Neural crest cell (in vitro differentiated cells): ENCODE data around the gene RNFT2. TPM values are rescaled to one million over a fixed set of nuclear protein-coding genes. Genes with fewer than 3 reads are reported as not detected.

Experiments
- DNase-seq: peaks from one replicate; pipeline ENCODE4 v3.0.0; 2021; ENCODE audit warnings: low read depth, mixed read lengths, low spot score
- H3K27ac Mint-ChIP-seq: one replicate; pipeline ENCODE4 v1.8.0; 2021; ENCODE audit warnings: mild to moderate bottlenecking, mixed read lengths; ENCODE audit not compliant: unreplicated experiment
- H3K27me3 Mint-ChIP-seq: 2 replicates; pipeline ENCODE4 v1.8.0; 2021; ENCODE audit warnings: low read depth, mild to moderate bottlenecking, mixed read lengths
- H3K36me3 Mint-ChIP-seq: 2 replicates; pipeline ENCODE4 v1.8.0; 2021; ENCODE audit warnings: low read depth, mild to moderate bottlenecking, mixed read lengths
- H3K4me1 Mint-ChIP-seq: 2 replicates; pipeline ENCODE4 v1.8.0; 2021; ENCODE audit warnings: mixed read lengths
- H3K4me3 Mint-ChIP-seq: one replicate; pipeline ENCODE4 v1.8.0; 2021; ENCODE audit warnings: mild to moderate bottlenecking, mixed read lengths
- H3K9me3 Mint-ChIP-seq: 2 replicates; pipeline ENCODE4 v1.8.0; 2021; ENCODE audit warnings: mixed read lengths
- total RNA-seq: library from RNA; stranded (reverse); gene quantifications from 2 replicates; pipeline ENCODE4 v1.2.1, GENCODE V29; 2021
- TF ChIP-seq, protein P1 (sequence below): fragments of 200-600 bp; sonication (generic); conservative IDR thresholded peaks from 2 replicates; pipeline ENCODE4 v1.5.0; 2021; ENCODE audit warnings: antibody characterized with exemption, mild to moderate bottlenecking

Gene RNFT2
- total RNA-seq, 1 donor from 2014 or later, result 79.9 TPM

DNA sequence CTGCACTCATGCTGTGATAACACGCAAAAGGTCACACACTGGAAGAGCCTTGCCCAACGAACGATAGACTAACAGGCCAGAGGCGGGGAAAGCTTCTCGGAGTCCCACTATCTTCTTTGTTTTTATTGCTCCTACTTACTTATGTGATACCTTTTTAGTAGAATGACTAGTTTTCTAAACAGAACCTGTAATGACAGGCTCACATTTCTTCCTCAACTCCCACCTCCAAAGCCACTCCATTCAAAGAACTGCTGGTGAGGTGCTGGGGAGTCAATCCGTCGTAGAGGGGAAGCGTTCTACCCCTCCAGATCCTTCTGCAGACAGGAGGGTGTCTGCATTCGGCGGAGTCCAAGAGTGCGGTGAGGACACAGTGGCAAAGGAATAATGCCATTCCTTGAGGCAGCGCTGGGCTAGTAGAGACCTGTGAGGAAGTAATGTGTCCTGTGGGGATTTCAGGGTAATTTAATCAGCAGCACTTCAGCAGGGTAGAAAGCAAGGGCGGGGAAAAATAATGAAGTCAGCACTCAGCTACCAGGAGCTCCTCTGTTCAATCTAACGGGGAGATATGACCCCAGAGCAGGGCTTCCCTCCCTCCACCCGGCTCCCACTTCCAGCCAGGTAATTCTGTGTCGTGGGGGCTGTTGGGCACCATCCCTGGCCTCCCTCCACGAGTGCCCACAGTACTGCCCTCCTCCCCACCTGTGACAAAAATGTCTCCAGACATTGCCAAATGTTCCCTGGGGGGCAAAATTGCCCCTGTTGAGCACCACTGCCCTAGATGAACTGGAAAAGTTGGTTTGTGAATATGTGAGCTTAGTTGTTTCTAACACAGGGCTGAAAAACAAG lies 25.4 kb upstream of the RNFT2 start:
- Mint-ChIP-seq H3K36me3 (no peaks in the 10 kb centered on the region), H3K9me3 (no peaks in the 10 kb centered on the region), H3K27me3 (peaks cover 20% of the 10 kb centered on the region), H3K27ac (peak overlapping the region; percentile 65), H3K4me1 (peaks cover 68% of the 10 kb centered on the region), H3K4me3 (no peak overlapping the region)
- TF ChIP-seq, protein P1, sequence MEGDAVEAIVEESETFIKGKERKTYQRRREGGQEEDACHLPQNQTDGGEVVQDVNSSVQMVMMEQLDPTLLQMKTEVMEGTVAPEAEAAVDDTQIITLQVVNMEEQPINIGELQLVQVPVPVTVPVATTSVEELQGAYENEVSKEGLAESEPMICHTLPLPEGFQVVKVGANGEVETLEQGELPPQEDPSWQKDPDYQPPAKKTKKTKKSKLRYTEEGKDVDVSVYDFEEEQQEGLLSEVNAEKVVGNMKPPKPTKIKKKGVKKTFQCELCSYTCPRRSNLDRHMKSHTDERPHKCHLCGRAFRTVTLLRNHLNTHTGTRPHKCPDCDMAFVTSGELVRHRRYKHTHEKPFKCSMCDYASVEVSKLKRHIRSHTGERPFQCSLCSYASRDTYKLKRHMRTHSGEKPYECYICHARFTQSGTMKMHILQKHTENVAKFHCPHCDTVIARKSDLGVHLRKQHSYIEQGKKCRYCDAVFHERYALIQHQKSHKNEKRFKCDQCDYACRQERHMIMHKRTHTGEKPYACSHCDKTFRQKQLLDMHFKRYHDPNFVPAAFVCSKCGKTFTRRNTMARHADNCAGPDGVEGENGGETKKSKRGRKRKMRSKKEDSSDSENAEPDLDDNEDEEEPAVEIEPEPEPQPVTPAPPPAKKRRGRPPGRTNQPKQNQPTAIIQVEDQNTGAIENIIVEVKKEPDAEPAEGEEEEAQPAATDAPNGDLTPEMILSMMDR, result no peak
- DNase-seq, result no peak

DNA sequence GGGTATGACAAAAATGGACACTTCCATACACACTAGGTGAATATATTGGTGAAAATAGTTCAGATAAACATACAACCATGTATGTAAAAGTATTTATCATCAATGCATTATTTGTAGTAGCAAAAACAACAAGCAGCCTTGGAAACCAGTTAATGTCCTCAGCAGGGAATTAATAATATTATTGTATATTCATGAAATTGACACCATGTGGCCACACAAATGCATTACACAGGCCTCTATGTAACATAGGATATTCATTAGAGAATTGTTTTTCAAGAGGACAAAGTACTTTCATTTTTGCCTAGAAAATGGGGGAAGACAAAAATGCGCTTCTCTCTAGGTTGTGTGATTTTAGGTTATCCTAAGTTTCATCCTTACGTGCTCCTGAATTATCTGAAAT lies 24.6 kb upstream of the RNFT2 start:
- DNase-seq, result no peak
- no peak overlapping the region for H3K4me3 Mint-ChIP-seq
- H3K9me3 Mint-ChIP-seq, result no peaks in the 10 kb centered on the region
- no peak overlapping the region for H3K27ac Mint-ChIP-seq
- H3K36me3 Mint-ChIP-seq, result no peaks in the 10 kb centered on the region
- H3K4me1 Mint-ChIP-seq, result peaks cover 74% of the 10 kb centered on the region
- peaks cover 17% of the 10 kb centered on the region for H3K27me3 Mint-ChIP-seq
- TF ChIP-seq, protein P1, result peak; percentile 40

DNA sequence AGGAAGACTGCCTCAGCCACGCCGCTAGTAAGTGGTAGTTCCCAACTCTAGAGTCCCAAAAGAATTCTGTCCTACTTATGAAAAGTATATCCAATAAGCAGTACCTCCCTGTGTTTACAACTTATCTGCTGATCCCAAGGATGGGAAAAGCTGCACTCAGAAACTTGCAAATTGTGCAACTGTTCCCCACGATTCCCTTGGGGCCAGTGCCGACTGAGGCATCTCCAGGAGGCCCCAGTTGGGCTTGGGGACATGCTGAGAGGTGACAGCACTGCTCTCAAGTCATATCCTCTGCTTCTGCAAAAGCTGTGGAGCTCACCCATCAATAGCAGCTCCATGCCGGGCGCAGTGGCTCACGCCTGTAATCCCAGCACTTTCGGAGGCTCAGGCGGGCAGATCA lies 23.9 kb upstream of the RNFT2 start:
- TF ChIP-seq, protein P1, result no peak
- no peak for DNase-seq
- H3K4me1 Mint-ChIP-seq, result peaks cover 74% of the 10 kb centered on the region
- no peak overlapping the region for H3K27ac Mint-ChIP-seq
- peaks cover 11% of the 10 kb centered on the region for H3K27me3 Mint-ChIP-seq
- no peaks in the 10 kb centered on the region for H3K9me3 Mint-ChIP-seq
- H3K36me3 Mint-ChIP-seq, result no peaks in the 10 kb centered on the region
- no peak overlapping the region for H3K4me3 Mint-ChIP-seq

DNA sequence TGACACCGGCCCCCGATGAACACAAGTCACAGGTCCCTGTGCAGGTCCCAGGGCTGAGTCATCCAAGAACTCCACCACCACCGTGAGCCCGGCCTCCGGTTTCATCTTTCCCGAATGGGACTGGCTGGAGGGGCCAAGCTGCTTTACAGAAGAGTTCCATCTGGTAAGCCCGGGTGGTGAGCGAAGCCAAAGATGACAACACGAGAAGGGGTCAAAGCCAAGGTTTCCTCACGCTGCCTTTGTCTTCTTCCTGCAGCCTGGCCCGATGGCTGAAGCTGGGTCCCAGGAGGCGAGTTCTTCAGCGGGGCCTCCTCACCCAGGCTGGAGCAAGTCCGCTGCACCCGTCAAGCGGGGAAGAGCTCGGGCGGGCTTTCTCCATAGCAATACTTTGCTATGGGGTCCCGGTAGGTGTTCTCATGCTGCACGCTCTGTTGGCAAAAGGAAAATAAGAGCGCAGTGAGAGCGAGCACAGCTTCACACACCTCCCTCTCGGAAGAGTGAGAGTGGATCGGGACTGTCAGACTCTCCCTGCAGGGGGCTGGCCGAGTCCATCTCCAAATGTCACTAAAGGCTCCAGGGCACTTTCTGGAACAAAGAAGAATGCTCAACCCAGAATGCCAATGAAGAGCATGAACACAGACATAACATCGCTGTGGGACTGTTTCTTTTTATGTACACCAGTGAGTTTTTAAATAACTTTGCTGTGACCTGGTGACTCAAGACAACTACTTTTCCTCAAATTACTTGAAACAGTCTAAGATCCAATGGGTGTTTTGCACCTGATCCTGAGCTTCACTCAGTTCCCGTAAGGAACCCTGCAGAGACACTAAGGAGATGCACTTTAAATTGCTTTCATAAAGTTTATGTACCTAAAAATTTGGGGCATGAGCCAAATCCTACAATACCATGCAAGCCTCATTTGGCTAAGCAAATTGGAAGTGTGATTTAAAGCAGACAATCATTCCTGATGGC lies 20.4 kb upstream of the RNFT2 start:
- DNase-seq, result no peak
- H3K9me3 Mint-ChIP-seq, result no peaks in the 10 kb centered on the region
- TF ChIP-seq, protein P1, result no peak
- H3K27me3 Mint-ChIP-seq, result no peaks in the 10 kb centered on the region
- peak overlapping the region; percentile 64 for H3K27ac Mint-ChIP-seq
- peaks cover 79% of the 10 kb centered on the region for H3K4me1 Mint-ChIP-seq
- peak overlapping the region; percentile 71 for H3K4me3 Mint-ChIP-seq
- H3K36me3 Mint-ChIP-seq, result peaks cover 2% of the 10 kb centered on the region

DNA sequence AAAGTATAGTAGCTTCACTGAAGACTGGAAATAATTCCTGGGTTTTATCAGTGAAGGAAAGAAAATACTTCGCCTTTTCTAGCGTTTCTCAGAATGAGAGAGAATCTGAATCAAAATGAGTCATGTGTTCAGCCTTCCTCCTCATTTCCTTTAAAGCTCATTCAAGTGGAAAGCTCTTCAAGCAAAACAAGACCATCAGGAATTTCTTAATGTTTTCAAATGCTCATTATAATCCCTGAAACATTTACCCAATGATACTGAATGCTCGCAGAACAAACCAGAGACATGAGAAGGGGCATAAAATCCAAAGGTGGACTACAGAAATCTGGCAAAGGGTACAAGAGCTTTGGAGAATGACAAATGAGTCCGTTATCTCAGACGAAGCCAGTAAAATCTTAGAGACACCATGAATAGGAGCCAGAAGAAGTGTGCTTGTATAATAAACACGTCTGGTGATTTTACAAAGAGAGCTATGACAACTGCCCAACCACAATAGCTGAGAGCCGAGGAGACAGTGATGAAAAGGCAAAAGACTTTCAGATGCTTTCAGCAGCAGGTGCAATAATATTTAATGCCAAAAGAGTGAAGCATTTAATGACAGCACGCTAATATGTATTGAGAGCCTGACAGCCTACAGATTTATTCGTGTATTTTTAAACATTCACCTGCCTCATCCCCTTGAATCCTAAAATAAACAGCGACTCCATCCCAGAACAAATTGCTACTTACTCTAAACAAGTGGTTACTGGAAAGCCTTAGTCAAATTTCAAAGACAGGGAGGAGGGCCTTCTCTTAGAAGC lies 19.3 kb upstream of the RNFT2 start:
- TF ChIP-seq, protein P1, result no peak
- Mint-ChIP-seq H3K36me3 (peaks cover 3% of the 10 kb centered on the region), H3K9me3 (no peaks in the 10 kb centered on the region), H3K4me1 (peaks cover 72% of the 10 kb centered on the region), H3K27ac (peak overlapping the region; percentile 3), H3K27me3 (no peaks in the 10 kb centered on the region), H3K4me3 (peak overlapping the region; percentile 49)
- no peak for DNase-seq
